Stimulated activated CD4-positive, alpha-beta T cell treated with anti-CD3 and anti-CD28 coated beads, Interleukin-4, amount 100 ng/mL, for 48 hours (primary cell): Measurements from ENCODE around the gene ZDHHC14.

Experiments
- DNase-seq, 2 donors: peaks; one replicate each; pipeline ENCODE4 v3.0.0-alpha.2; 2020; ENCODE audit warnings: low read depth in 2 of 2

ZDHHC14 gene

DNA sequence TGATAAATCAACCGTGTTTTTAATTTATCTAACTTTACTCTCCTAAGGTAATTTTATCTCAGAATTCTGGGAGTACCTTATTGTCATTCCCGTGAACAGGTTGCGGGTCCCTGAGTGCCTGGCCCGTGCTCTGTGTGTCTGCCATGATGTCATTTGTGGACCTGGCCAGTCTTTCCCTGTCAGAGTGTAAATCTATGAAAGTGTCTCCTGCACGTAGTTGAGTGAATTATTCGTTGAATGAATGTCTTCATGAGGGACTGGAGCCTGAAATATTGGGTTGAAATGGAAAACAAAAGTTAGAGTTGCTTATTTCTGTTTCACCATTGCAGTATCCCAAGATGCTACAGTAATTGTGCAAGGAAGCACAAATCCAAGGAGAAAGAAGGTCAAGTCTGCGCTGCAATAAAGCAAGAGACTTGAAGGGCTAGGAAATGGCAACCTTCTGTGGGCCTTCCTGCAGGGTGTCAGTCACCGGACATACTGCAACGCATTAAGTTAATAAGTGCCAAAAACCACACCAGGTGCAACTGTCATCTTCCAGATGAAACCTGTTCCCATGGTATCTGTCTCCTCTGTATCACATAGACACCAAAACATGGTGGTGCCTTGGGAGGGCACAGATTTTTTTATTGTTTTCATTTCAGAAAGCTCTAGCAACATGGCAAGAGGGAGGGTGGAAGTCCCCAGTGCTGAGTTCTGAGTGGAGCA is 135.5 kb downstream of the ZDHHC14 start:
- DNase-seq, result no peak

- no peak for DNase-seq
Observed at GRCh38 chr6:157517601-157518359, 136.8 kb downstream of the ZDHHC14 start.

DNA sequence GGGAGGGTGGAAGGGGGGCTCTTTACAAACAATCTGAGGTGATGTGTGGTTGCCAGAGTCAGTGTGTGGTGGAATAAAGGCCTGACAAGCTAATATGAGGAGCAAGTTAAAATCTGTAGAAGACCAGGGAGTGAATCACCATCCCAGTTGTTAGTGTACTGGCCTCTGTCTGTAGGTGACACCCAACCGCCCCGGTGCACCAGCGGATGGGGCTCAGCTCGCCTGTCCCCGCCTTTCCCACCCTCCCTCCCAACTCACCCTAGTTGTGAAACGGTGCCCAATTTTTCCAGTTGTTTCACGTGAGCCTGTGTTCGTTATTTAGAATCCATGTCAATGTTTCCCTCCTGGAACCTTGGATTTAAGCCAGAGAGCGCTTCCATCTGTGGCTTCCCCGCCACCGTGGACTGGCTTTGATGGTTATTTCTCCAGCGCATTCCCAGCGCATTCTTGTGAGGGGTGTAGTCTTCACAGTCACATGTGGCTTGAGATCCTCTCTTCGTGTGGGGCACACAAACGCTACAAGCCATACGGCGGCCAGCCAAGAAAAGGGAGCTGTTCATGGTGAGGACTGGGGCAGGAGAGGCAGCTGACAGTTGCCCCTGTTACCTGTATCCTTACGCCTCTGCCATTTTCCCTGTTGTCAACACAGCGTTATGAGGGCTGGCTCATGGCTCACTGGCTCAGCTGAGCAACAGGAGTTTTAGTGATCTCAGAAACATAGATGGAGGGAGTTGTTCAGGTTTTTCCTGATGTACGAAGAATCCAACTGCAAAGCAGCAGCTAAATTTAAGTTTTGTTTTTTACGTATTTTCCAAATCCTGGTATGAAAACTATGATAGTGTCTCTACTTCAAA is 137.6 kb downstream of the ZDHHC14 start:
- DNase-seq, result no peak

GRCh38 chr6:157519255-157520116 is 138.5 kb downstream of the ZDHHC14 start:
- DNase-seq, result no peak

GRCh38 chr6:157520117-157520406 is 139.1 kb downstream of the ZDHHC14 start:
- DNase-seq, result no peak

DNA sequence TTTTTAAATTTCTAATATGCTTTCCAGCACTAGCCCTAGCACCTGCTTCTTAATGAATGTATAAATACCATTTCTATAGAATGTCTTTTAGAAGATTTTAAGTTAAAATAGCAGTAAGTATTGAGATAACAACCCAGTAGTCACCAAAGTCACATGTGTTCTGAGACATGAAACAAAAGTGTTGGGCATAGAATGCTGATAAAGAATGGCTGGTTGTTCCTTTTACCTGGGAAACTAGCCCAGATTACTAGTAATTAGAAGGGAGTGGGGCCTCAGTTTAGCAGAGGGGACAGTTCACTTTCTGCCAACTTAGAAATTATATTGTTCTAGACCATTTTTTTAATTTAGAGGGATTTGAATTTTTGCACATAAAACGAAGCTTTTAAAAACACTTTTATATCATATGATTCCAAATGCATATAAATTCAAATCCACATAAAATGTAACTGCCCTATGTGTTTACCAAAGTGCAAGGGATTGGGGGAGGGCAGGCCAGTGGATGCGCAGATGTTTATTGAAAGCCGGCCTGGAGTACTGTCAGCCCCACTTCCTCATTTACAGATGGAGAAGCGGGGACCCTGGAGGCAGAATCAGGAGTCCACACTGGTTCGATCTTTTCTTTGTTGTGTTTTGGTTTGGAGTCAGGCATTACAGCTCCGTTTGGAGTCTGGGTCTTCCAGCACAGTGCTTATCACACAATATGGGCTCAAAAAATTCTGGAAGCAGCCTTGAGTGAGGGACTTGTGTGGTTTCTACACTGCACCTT is 139.8 kb downstream of the ZDHHC14 start:
- no peak for DNase-seq

DNA sequence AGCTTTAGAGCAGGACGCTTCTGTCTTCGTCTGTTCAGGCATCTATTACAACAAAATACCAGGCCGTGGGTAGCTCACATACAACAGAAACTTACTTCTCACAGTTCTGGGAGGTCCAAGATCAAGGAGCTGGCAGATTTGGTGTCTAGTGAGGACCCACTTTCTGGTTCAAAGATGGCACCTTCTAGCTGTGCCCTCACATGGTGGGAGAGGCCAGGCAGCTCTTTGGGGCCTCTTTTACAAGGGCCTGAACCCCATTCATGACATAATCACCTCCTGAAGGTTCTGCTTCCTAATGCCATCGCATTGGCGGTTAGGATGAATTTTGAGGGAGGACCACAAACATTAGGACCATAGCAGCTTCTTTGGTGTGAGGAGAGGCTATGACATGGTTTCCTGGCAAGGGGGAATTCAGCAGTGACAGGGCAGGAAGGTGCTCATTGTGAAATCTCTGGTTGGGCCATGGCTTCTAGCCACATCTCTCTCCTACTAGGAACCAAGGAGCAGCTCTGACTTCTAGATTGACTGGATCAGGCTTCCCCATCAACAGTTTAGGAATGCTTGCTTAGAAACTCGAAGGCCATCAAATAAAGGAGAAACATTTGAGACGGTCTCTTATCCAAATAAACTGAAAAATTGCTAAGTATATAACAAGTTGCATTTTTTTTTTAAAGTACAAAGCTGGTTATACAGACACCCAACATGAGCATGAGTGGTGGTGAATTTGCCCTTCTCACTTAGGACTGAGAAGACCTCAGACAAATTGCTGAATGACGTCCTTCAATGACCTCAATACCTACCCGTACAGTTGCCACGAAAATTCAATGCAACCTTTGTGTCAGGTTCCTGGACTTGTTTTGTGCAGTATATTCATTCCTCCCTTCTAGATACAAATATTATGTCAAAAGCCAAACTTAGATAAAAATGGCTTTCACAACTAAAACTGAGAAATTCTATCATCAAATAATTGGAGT is 140.7 kb downstream of the ZDHHC14 start:
- DNase-seq, result no peak

DNA sequence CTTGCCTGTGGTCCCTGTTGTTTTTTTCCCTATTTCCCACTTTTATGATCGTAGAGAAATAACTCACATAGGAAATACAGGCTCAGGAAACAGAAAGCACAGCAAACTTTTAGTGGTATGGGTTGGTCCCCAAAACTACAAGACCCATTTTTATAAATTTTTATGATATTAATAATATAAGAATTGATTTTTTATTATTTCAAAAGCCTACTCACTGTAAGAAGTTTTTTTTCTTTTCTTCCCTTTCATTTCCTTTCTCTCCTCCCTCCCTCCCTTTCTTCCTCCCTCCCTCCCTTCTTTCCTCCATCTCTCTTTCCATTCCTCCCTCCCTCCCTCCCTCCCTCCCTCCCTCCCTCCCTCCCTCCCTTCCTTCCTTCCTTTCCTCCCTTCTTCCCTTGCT is 141.5 kb downstream of the ZDHHC14 start:
- DNase-seq, result no peak

GRCh38 chr6:157524735-157525134 is 143.7 kb downstream of the ZDHHC14 start:
- no peak for DNase-seq

- DNase-seq, result no peak
Observed at GRCh38 chr6:157525292-157525889, 144.4 kb downstream of the ZDHHC14 start.

DNA sequence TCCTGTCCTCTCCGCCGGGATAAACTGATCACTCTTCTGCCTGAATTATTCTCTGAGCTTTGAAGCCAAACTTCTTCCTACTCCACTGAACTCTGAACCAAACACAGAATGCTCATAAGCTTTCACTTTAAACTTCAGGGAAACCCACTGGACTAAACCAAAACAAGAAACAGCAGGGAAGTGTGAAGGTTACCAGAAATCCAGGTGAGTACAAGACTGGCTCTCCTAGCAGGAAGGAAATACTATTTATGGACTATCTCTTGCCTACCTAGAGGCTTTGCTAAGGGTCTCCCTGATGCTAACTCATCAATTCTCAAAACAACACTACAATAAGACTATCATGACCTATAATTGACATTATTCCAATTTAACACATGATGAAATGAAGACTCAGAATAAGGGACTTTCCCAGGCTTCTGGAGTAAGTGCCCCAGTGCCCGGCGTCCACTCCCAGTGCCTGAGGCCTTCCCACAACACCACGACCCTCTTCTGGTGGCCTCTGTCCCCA is 145.0 kb downstream of the ZDHHC14 start:
- no peak for DNase-seq

- no peak for DNase-seq
Observed at GRCh38 chr6:157527471-157527907, 146.5 kb downstream of the ZDHHC14 start.

- DNase-seq, result no peak
Observed at GRCh38 chr6:157528931-157529653, 148.1 kb downstream of the ZDHHC14 start.

GRCh38 chr6:157529654-157530039 is 148.7 kb downstream of the ZDHHC14 start:
- DNase-seq, result no peak

DNA sequence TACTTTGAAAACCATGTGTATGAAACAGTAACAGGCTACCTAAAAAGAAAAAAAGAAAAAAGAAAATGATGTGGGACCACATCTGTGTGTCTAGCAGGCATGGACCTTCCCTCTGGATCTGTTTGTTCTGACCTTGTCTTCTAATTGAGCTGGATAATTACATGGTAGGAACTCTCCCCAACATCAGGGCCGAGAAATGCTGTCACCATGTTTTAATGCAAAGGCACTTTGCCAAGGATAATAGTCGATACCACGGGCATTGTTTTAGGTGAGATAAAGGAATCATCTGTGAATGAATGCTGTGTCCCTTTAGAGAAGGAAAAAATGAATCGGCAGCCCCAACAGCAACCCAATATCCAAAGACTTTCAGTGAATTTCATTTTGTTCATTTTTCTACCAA is 149.1 kb downstream of the ZDHHC14 start:
- no peak for DNase-seq

DNA sequence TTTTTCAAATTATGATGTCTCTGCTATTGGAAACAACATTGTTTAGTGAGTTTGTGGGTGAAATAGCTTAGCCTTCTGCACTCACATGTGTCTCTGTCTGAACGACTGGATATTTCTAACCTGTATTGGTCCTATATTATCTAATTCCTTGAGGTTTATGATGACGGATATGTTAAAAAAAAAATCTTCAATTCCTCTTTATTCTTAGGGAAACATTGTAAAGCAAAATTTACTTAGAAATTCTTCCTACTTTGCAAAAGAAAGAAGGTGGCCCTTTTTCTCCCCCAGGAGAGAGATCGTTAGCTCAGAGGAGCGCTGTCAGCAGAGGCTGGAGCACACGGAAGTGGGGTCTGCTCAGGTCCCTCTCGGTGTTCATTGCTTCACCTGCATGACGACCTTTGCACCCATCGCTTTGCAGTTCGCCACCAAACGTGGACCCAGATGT is 149.8 kb downstream of the ZDHHC14 start:
- no peak for DNase-seq

GRCh38 chr6:157531169-157531985 is 150.4 kb downstream of the ZDHHC14 start:
- DNase-seq, result no peak
